CD4-positive, alpha-beta T cell treated with Interleukin-10 for 1 hour (primary cell): ENCODE results near the gene SLC35D2.
"Not testable (repeated sequence)": the region's sequence is repeated elsewhere in the genome, so short reads cannot be mapped to it uniquely, and the experiment has no call there.

Experiments
- DNase-seq: peaks from one replicate; pipeline ENCODE4 v3.0.0-alpha.2; 2020

Gene SLC35D2

GRCh38 chr9:96399325-96399633 is 15.8 kb upstream of the SLC35D2 start:
- DNase-seq = no peak

GRCh38 chr9:96398582-96399324 is 15.2 kb upstream of the SLC35D2 start:
- DNase-seq = peak; percentile 32

- no peak for DNase-seq
Observed at GRCh38 chr9:96395964-96396363, 12.5 kb upstream of the SLC35D2 start.

GRCh38 chr9:96394832-96395496 is 11.5 kb upstream of the SLC35D2 start:
- no peak for DNase-seq

GRCh38 chr9:96392263-96392662 is 8.8 kb upstream of the SLC35D2 start:
- no peak for DNase-seq

GRCh38 chr9:96391021-96391765 is 7.7 kb upstream of the SLC35D2 start:
- DNase-seq = peak; percentile 17

GRCh38 chr9:96388144-96388543 is 4.6 kb upstream of the SLC35D2 start:
- no peak for DNase-seq

GRCh38 chr9:96386157-96386556 is 2.6 kb upstream of the SLC35D2 start:
- DNase-seq = no peak

- no peak for DNase-seq
Observed at GRCh38 chr9:96382839-96383164, 709 bp downstream of the SLC35D2 start.

- DNase-seq = no peak
Observed at GRCh38 chr9:96382175-96382574, 1.3 kb downstream of the SLC35D2 start.

GRCh38 chr9:96381696-96382095 is 1.8 kb downstream of the SLC35D2 start:
- no peak for DNase-seq

GRCh38 chr9:96381125-96381524 is 2.4 kb downstream of the SLC35D2 start:
- no peak for DNase-seq

- no peak for DNase-seq
Observed at GRCh38 chr9:96379461-96379860, 4.0 kb downstream of the SLC35D2 start.

GRCh38 chr9:96378187-96378586 is 5.3 kb downstream of the SLC35D2 start:
- no peak for DNase-seq

- DNase-seq = no peak
Observed at GRCh38 chr9:96376891-96377874, 6.3 kb downstream of the SLC35D2 start.

- not testable (repeated sequence) for DNase-seq
Observed at GRCh38 chr9:96375507-96375906, 8.0 kb downstream of the SLC35D2 start.

GRCh38 chr9:96367943-96368342 is 15.6 kb downstream of the SLC35D2 start:
- no peak for DNase-seq

- DNase-seq = no peak
Observed at GRCh38 chr9:96363175-96363967, 20.1 kb downstream of the SLC35D2 start.

- DNase-seq = not testable (repeated sequence)
Observed at GRCh38 chr9:96362119-96362518, 21.4 kb downstream of the SLC35D2 start.

GRCh38 chr9:96361668-96362067 is 21.8 kb downstream of the SLC35D2 start:
- DNase-seq = no peak

GRCh38 chr9:96360976-96361375 is 22.5 kb downstream of the SLC35D2 start:
- no peak for DNase-seq

- not testable (repeated sequence) for DNase-seq
Observed at GRCh38 chr9:96360523-96360922, 23.0 kb downstream of the SLC35D2 start.
